Measurements from ENCODE around the gene TBC1D14. TPM values are rescaled to one million over a fixed set of nuclear protein-coding genes. Genes with fewer than 3 reads are reported as not detected.

TBC1D14 gene
- total and polyA plus RNA-seq, 3 donors from 2014 or later, result 78.0 to 98.8 (median 87.6) TPM

Other genes starting within 250 kb of the TBC1D14 start
- gene S100P, start 215.9 kb upstream of the TBC1D14 start, total RNA-seq, result 1 to 10 TPM in 1 of 2 donors, under 1 TPM in 1; 0.19 to 2.1 TPM
- 3.5 TPM for gene S100P, start 215.9 kb upstream of the TBC1D14 start, polyA plus RNA-seq (ENCODE audit: insufficient read depth, low read depth, low replicate concordance)
- 10 to 100 TPM; 40.8 to 60.5 TPM for gene MRFAP1L1, start 200.0 kb upstream of the TBC1D14 start, total RNA-seq
- gene MRFAP1L1, start 200.0 kb upstream of the TBC1D14 start, polyA plus RNA-seq (ENCODE audit: insufficient read depth, low read depth, low replicate concordance), result 42.9 TPM
- 10 to 100 TPM; 21.3 to 27.3 TPM for gene BLOC1S4, start 193.7 kb upstream of the TBC1D14 start, total RNA-seq
- gene BLOC1S4, start 193.7 kb upstream of the TBC1D14 start, polyA plus RNA-seq (ENCODE audit: insufficient read depth, low read depth, low replicate concordance), result 10.2 TPM
- 10 to 100 TPM; 47.9 to 48.0 TPM for gene KIAA0232, start 127.1 kb upstream of the TBC1D14 start, total RNA-seq
- gene KIAA0232, start 127.1 kb upstream of the TBC1D14 start, polyA plus RNA-seq (ENCODE audit: insufficient read depth, low read depth, low replicate concordance), result 22.7 TPM
- 10 to 100 TPM; 42.2 to 47.6 TPM for gene TADA2B, start 133.5 kb downstream of the TBC1D14 start, total RNA-seq
- gene TADA2B, start 133.5 kb downstream of the TBC1D14 start, polyA plus RNA-seq (ENCODE audit: insufficient read depth, low read depth, low replicate concordance), result 34.5 TPM
- gene GRPEL1, start 158.2 kb downstream of the TBC1D14 start, total RNA-seq, result 10 to 100 TPM; 40.8 to 58.5 TPM
- gene GRPEL1, start 158.2 kb downstream of the TBC1D14 start, polyA plus RNA-seq (ENCODE audit: insufficient read depth, low read depth, low replicate concordance), result 88.6 TPM

All from testis (tissue), 3 donors.